ENCODE data around the gene RNU7-1. TPM values are rescaled to one million over a fixed set of nuclear protein-coding genes. Genes with fewer than 3 reads are reported as not detected.

The RNU7-1 gene
- total and polyA plus RNA-seq, 10 of the 15 experiments (the other 5 are each of a cell fraction or from before 2014, with no cell fraction given) = not detected

GRCh38 chr12:6944381-6945186 is 968 bp downstream of the RNU7-1 start (continued):
- no peak for TF ChIP-seq ATF3 (IDR thresholded peaks at IDR 0.05; ENCODE audit: borderline replicate concordance, extremely low read depth, low read depth, low read length)
- TF ChIP-seq FOS (IDR thresholded peaks at IDR 0.05; ENCODE audit: borderline replicate concordance, extremely low read depth, insufficient read length) = no peak
- 0 out of 2 replicates have a peak, but pooled peaks have one; percentile 71 for TF ChIP-seq TBL1XR1 (IDR thresholded peaks at IDR 0.05; ENCODE audit: low read depth, low read length)
- peak; percentile 97 for TF ChIP-seq EED (IDR thresholded peaks at IDR 0.05; ENCODE audit: low read depth)
- peak; percentile 41; the same call in 1 of the 2 replicates for TF ChIP-seq IRF4 (IDR thresholded peaks at IDR 0.05; ENCODE audit: low read depth, low read length)
- peak; percentile 86 for TF ChIP-seq RAD21 (IDR thresholded peaks at IDR 0.05; ENCODE audit: insufficient read depth, low read depth, low read length)
- TF ChIP-seq SREBF1 (IDR thresholded peaks at IDR 0.05; ENCODE audit: low read length) = no peak
- TF ChIP-seq RAD51 (IDR thresholded peaks at IDR 0.05) = peak; percentile 44; the same call in 1 of the 2 replicates
- no peak for TF ChIP-seq GABPA (IDR thresholded peaks at IDR 0.05; ENCODE audit: low read depth)
- TF ChIP-seq BACH1 (IDR thresholded peaks at IDR 0.05; ENCODE audit: borderline replicate concordance) = no peak; the same call in 1 of the 2 replicates
- TF ChIP-seq SMAD1 (IDR thresholded peaks at IDR 0.05; ENCODE audit: low read depth, partially characterized antibody) = no peak
- no peak for TF ChIP-seq MTA3 (IDR thresholded peaks at IDR 0.05; ENCODE audit: borderline replicate concordance, low read length)
- TF ChIP-seq ASH2L (IDR thresholded peaks at IDR 0.05; ENCODE audit: borderline replicate concordance, low read depth) = no peak
- TF ChIP-seq SREBF2 (IDR thresholded peaks at IDR 0.05; ENCODE audit: low read length) = no peak

Measured in GM12878 (cell line).